OCI-LY3 (cell line): ENCODE data around the gene PSME3.
A peak's percentile ranks its signal among the peaks of the same experiment; 100 is the strongest.

ENCODE experiments used
- H2AFZ ChIP-seq: fragments of 200-600, 300-600 bp; shearing (Covaris generic); 2 replicates; pipeline ENCODE4 v1.6.0; 2014; ENCODE audit warnings: antibody characterized with exemption, low read depth, low read length
- H3K27ac ChIP-seq: fragments of 200-600, 300-600 bp; sonication (generic); 2 replicates; pipeline ENCODE4 v1.5.1; 2014; ENCODE audit warnings: mild to moderate bottlenecking, low read length, moderate library complexity, mixed read lengths
- H3K27me3 ChIP-seq: fragments of 200-600, 300-600 bp; sonication (generic); 2 replicates; pipeline ENCODE4 v1.6.1; 2014; ENCODE audit warnings: low read depth, low read length, mixed read lengths
- H3K36me3 ChIP-seq: fragments of 200-600, 300-600 bp; sonication (generic); replicated peaks from 2 replicates; pipeline ENCODE3; 2014; ENCODE audit warnings: low read depth, low read length, mixed read lengths
- H3K4me1 ChIP-seq: fragments of 300-600, 200-600 bp; sonication (generic); 2 replicates; pipeline ENCODE4 v1.6.1; 2014; ENCODE audit warnings: low read length, mixed read lengths
- H3K4me2 ChIP-seq: fragments of 200-600, 300-600 bp; sonication (generic); 2 replicates; pipeline ENCODE4 v1.6.1; 2014; ENCODE audit warnings: low read length, mixed read lengths
- H3K4me3 ChIP-seq: fragments of 300-600, 200-600 bp; sonication (generic); 2 replicates; pipeline ENCODE4 v1.5.1; 2014; ENCODE audit warnings: antibody characterized with exemption, mild to moderate bottlenecking, low read length, moderate library complexity
- H3K79me2 ChIP-seq: fragments of 300-600, 200-600 bp; shearing (Covaris generic); 2 replicates; pipeline ENCODE4 v1.6.1; 2014; ENCODE audit warnings: mild to moderate bottlenecking, low read length, mixed read lengths
- H3K9ac ChIP-seq: fragments of 300-600, 200-600 bp; shearing (Covaris generic); 2 replicates; pipeline ENCODE4 v1.6.0; 2014; ENCODE audit warnings: mild to moderate bottlenecking, low read length, moderate library complexity
- H3K9me3 ChIP-seq: fragments of 200-600, 300-600 bp; shearing (Covaris generic); 2 replicates; pipeline ENCODE4 v1.6.1; 2014; ENCODE audit warnings: low read length, mixed read lengths; ENCODE audit not compliant: insufficient read depth
- H4K20me1 ChIP-seq: fragments of 200-600, 300-600 bp; sonication (generic); 2 replicates; pipeline ENCODE4 v1.6.1; 2016; ENCODE audit warnings: low read length, mixed read lengths; ENCODE audit not compliant: insufficient read depth
- CTCF ChIP-seq: fragments of 200-600, 300-600 bp; sonication (generic); IDR thresholded peaks from 2 replicates; pipeline ENCODE4 v1.5.1; 2014; ENCODE audit warnings: antibody characterized with exemption, low read length, low read depth
- EZH2phosphoT487 ChIP-seq: fragments of 200-600 bp; shearing (Covaris generic); IDR thresholded peaks from 2 replicates; pipeline ENCODE4 v1.6.1; 2018; ENCODE audit warnings: antibody characterized with exemption, mixed run types, low read depth

The PSME3 gene

GRCh38 chr17:42795465-42795864, 37.7 kb upstream of the PSME3 start:
- TF ChIP-seq EZH2phosphoT487, result no peak
- TF ChIP-seq CTCF, result no peak
- no peaks in the 10 kb centered on the region for H3K27me3 ChIP-seq

GRCh38 chr17:42796066-42796758, 37.0 kb upstream of the PSME3 start:
- Histone ChIP-seq H3K9me3 (no peaks in the 10 kb centered on the region), H4K20me1 (no peaks in the 10 kb centered on the region), H3K79me2 (no peaks in the 10 kb centered on the region), H3K27me3 (no peaks in the 10 kb centered on the region), H3K4me1 (peaks cover 6% of the 10 kb centered on the region), H3K9ac (no peak overlapping the region), H3K4me2 (no peak overlapping the region), H3K36me3 (no peaks in the 10 kb centered on the region), H2AFZ (no peak overlapping the region), H3K27ac (no peak overlapping the region), H3K4me3 (no peak overlapping the region)
- no peak for TF ChIP-seq CTCF
- TF ChIP-seq EZH2phosphoT487, result no peak

More at GRCh38 chr17:42795465-42795864, 37.7 kb upstream of the PSME3 start:
- H4K20me1 ChIP-seq, result no peaks in the 10 kb centered on the region
- H2AFZ ChIP-seq, result no peak overlapping the region
- H3K4me3 ChIP-seq, result no peak overlapping the region
- no peaks in the 10 kb centered on the region for H3K9me3 ChIP-seq
- H3K27ac ChIP-seq, result no peak overlapping the region
- H3K4me2 ChIP-seq, result no peak overlapping the region
- no peaks in the 10 kb centered on the region for H3K79me2 ChIP-seq
- H3K4me1 ChIP-seq, result peaks cover 6% of the 10 kb centered on the region
- H3K9ac ChIP-seq, result no peak overlapping the region
- H3K36me3 ChIP-seq, result no peaks in the 10 kb centered on the region

GRCh38 chr17:42797067-42798007, 35.9 kb upstream of the PSME3 start:
- no peak overlapping the region for H2AFZ ChIP-seq
- no peaks in the 10 kb centered on the region for H3K36me3 ChIP-seq
- H3K27ac ChIP-seq, result no peak overlapping the region
- peak overlapping the region; percentile 68 for H3K4me2 ChIP-seq
- no peak for TF ChIP-seq CTCF
- TF ChIP-seq EZH2phosphoT487, result no peak
- peak overlapping the region; percentile 94 for H3K4me3 ChIP-seq
- H3K9me3 ChIP-seq, result no peaks in the 10 kb centered on the region
- H3K4me1 ChIP-seq, result peaks cover 6% of the 10 kb centered on the region
- H3K79me2 ChIP-seq, result no peaks in the 10 kb centered on the region
- H3K27me3 ChIP-seq, result no peaks in the 10 kb centered on the region
- H3K9ac ChIP-seq, result no peak overlapping the region
- H4K20me1 ChIP-seq, result no peaks in the 10 kb centered on the region

GRCh38 chr17:42798011-42798382, 35.2 kb upstream of the PSME3 start:
- peaks cover 6% of the 10 kb centered on the region for H3K4me1 ChIP-seq
- H3K79me2 ChIP-seq, result no peaks in the 10 kb centered on the region
- no peaks in the 10 kb centered on the region for H3K9me3 ChIP-seq
- H2AFZ ChIP-seq, result peak overlapping the region; percentile 91
- peak overlapping the region; percentile 68 for H3K4me2 ChIP-seq
- H3K36me3 ChIP-seq, result no peaks in the 10 kb centered on the region
- H4K20me1 ChIP-seq, result no peaks in the 10 kb centered on the region
- no peak overlapping the region for H3K27ac ChIP-seq
- TF ChIP-seq EZH2phosphoT487 (no peak), CTCF (no peak)
- H3K27me3 ChIP-seq, result no peaks in the 10 kb centered on the region
- H3K9ac ChIP-seq, result peak overlapping the region; percentile 70
- peak overlapping the region; percentile 94 for H3K4me3 ChIP-seq
